HS-5 (cell line): ENCODE measurements around the gene KLRC3.
"Not testable (repeated sequence)": the region's sequence is repeated elsewhere in the genome, so short reads cannot be mapped to it uniquely, and the experiment has no call there.

Experiments
- DNase-seq: peaks from one replicate; pipeline ENCODE4 v3.0.0-alpha.2; 2012; ENCODE audit warnings: low read depth

The KLRC3 gene

DNA sequence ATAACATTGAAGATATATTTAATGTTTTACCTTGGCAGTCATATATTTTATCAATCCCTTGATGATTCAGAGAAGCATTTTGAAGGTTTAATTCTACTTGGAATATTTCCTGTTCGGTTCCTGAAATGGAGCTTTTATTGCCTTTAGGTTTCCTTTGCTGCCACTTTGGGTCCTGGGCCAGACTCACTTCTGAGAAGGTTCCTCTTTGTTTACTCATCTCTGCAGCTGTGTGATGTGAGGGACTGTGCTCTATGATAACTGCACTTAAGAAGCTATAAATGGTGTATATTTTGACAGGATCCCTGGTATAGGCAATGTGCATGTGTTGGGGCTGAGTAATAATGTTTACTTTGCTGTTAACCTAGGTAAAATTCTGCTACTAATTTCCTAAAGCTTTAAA is at the start of gene KLRC3:
KLRC3 (minus strand) TSS at position 262 of the 400 bp plus-strand sequence; CDS start at position 217, 45 bp downstream.
- DNase-seq: peak; percentile 10

DNA sequence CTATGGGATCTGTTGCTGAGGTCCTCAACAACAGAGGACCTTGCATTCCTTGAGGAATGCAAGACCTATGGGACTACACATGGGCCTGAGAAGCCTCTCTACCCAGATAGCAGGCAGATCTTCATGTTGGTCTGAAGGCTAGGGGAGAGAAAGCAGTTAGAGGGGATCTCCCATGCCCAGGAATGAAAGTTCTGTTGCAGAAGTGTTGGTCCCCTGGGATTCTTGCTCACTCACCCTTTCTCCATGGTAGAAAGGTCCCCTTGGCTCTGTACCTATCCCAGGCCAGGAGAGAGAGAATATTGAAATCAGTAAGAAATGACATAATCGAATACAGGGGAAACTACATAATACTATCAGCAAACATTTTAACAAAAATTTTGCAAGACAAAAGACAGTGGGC is 49.3 kb upstream of the KLRC3 start:
- no peak for DNase-seq

DNA sequence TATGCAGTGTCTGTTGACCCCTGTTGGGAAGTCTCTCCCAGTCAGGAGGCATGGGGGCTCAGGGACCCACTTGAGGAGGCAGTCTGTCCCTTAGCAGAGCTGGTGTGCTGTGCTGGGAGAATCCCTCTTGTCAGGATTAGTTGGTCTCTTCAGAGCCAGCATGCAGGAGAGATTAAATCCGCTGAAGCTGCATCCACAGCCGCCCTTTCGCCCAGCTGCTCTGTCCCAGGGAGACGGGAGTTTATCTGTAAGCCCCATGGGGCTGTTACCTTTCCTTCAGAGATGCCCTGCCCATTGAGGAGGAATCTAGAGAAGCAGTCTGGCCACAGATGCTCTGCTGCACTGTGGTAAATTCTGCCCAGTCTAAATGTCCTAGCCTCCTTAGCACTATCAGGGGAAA is 45.9 kb upstream of the KLRC3 start:
- DNase-seq: no peak

GRCh38 chr12:10457760-10458159 is 37.4 kb upstream of the KLRC3 start:
- DNase-seq: no peak

GRCh38 chr12:10456856-10457255 is 36.5 kb upstream of the KLRC3 start:
- no peak for DNase-seq

- no peak for DNase-seq
These were observed 35.4 kb upstream of the KLRC3 start for GRCh38 chr12:10455766-10456165.

DNA sequence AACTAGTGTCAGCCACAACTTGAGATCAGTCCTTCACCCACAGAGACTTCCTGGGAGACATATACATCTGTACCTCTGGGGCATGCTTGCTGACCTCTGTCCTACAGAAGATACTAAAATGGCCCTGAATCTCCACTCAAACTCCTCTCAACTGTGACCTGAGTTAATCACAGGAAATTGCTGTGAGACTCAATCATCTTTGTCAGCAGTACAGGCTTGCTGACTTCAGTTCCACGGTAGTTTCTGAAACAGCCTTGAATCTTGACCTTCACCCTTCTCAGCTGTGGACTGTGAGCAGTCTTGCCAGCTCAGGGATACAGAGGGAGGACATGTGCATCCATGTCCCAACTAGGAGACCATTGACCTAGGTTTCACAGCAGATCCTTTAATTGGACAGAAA is 34.1 kb upstream of the KLRC3 start:
- DNase-seq: no peak

DNA sequence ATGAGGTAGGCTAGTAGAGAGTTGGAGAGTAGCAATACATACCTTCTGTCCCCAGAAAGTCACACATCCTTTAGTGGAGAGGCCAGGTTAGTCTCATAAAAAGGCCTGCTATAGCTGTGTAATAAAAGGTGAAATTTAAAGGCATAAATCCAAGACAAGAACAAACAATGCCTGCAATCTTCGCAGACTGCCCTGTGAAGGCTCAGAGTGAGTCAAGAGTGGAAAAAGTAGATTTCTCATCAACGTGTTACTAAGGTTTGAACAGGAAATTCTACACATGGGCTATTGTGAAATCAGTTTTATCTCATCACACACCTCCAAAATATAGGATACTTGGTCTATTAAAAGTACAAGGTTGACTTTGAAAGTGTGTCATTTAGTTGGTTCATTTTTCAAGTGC is 32.8 kb upstream of the KLRC3 start, which contains the start of gene KLRC1:
KLRC1 (minus strand) TSS at position 222 of the 400 bp plus-strand sequence. CDS start 2,221 bp downstream, outside the sequence.
- DNase-seq: no peak

DNA sequence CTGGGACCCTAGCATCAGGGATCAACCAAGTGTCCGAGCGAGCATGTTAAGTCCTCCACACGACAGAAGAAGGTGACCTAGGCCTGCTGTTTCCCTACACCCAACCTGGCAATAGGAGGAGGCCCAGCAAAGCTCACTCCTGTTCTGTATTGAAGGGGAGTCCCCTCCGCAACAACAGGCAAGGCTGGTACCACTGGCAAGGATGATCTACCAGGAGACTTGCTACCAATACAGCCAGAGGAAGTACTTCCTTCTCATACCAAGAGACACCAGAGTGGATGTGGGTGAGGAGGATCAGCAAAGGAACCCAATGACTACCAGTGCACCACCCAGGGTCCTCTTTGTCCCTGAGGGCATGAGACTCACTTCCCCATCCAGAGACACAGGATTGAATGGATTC is 27.8 kb upstream of the KLRC3 start:
- DNase-seq: no peak

DNA sequence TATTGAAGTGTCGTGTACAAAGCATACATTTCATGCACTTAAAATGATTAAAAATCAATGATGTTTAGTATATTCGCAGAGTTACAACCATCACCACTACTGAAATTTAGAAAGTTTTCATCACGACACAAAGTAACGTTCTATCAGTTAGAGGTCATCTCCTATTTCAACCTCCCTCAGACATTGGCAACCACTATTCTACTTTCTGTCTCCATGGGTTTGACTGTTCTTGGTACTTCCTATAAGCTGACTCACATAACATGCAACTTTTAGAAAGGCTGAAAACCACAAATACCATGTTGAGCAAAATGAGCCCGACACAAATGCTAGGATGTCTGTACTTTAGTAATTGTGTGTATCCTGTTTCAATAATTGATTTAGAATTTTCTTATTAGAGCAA is 25.7 kb upstream of the KLRC3 start:
- DNase-seq: not testable (repeated sequence)

- not testable (repeated sequence) for DNase-seq
These were observed 20.7 kb upstream of the KLRC3 start for GRCh38 chr12:10441144-10441543.

DNA sequence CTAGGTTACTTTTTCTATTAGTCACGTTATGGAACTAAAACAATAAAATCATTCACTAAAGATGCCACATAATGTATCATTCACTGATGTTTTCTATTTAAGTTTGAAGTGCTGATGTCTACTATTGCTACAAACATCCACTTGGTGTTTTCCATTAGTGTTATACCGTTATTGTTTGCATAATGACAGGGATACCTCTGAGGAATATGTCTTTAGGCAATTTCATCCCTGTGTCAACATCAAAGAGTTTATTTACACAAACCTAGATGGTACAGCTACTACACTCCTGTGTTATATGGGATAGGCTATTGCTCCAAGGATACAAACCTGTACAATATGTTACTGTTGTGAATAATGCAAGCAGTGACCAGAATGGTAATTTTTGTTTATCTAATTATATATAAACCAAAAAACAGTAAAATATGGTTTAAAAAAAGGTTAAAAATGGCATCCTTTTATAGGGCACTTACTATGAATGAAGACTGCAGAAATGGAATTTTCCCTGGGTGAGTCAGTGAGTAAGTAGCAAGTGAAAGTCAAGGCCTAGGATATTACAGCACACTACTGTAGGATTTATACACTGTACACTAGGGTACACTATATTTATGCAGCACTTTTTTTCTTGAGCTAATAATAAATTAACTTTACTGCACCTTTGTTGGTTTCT is 19.3 kb upstream of the KLRC3 start:
- peak; percentile 8 for DNase-seq

DNA sequence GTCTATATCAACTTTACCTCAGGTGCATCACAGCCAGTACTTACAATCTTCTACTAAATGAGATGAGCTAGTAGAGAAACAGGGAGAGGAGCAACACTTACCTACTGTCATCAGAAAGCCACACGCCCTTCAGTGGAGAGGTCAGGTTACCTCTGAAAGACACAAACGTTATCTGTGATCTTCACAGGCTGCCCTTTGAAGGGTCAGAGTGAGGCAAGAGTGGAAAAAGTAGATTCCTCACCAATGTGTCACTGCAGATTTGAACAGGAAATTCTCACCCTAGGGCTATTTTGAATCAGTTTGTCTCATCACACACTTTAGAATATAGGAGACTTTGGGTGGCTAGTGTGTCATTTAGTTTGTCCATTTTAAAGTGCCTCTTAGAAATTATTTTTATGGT is 17.2 kb upstream of the KLRC3 start:
- DNase-seq: not testable (repeated sequence)

DNA sequence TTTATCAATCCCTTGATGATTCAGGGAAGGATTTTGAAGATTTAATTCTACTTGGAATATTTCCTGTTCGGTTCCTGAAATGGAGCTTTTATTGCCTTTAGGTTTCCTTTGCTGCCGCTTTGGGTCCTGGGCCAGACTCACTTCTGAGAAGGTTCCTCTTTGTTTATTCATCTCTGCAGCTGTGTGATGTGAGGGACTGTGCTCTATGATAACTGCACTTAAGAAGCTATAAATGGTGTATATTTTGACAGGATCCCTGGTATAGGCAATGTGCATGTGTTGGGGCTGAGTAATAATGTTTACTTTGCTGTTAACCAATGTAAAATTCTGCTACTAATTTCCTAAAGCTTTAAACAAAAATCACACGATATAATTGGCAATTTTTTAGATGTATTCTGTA is 15.4 kb upstream of the KLRC3 start, which contains the start of gene KLRC2:
KLRC2 (minus strand) TSS at position 195 of the 400 bp plus-strand sequence; CDS start at position 171, 24 bp downstream.
- DNase-seq: peak; percentile 32

DNA sequence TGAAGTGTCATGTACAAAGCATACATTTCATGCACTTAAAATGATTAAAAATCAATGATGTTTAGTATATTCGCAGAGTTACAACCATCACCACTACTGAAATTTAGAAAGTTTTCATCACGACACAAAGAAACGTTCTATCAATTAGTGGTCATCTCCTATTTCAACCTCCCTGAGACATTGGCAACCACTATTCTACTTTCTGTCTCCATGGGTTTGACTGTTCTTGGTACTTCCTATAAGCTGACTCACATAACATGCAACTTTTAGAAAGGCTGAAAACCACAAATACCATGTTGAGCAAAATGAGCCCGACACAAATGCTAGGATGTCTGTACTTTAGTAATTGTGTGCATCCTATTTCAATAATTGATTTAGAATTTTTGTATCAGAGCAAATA is 10.2 kb upstream of the KLRC3 start:
- not testable (repeated sequence) for DNase-seq

DNA sequence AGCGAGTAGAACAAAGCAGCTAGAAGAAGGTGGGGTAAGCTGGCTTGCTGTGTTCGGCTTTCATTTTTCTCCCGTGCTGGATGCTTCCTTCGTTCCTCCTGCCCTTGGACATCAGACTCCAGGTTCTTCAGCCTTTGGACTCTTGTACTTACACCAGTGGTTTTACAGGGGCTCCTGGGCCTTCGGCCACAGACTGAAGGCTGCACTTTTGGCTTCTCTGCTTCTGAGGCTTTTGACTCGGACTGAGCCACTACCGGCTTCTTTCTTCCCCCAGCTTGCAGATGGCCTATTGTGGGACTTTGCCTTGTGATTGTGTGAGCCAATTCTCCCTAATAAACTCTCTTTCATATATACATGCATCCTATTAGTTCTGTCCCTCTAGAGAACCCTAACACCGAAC is 5.5 kb upstream of the KLRC3 start:
- DNase-seq: not testable (repeated sequence)

DNA sequence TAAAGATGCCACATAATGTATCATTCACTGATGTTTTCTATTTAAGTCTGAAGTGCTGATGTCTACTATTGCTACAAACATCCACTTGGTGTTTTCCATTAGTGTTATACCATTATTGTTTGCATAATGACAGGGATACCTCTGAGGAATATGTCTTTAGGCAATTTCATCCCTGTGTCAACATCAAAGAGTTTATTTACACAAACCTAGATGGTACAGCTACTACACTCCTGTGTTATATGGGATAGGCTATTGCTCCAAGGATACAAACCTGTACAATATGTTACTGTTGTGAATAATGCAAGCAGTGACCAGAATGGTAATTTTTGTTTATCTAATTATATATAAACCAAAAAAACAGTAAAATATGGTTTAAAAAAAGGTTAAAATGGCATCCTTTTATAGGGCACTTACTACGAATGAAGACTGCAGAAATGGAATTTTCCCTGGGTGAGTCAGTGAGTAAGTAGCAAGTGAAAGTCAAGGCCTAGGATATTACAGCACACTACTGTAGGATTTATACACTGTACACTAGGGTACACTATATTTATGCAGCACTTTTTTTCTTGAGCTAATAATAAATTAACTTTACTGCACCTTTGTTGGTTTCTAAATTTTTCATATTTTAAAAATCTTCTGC is 4.0 kb upstream of the KLRC3 start:
- not testable (repeated sequence) for DNase-seq

DNA sequence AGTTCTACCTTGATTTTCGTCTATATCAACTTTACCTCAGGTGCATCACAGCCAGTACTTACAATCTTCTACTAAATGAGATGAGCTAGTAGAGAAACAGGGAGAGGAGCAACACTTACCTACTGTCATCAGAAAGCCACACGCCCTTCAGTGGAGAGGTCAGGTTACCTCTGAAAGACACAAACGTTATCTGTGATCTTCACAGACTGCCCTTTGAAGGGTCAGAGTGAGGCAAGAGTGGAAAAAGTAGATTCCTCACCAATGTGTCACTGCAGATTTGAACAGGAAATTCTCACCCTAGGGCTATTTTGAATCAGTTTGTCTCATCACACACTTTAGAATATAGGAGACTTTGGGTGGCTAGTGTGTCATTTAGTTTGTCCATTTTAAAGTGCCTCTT is 1.8 kb upstream of the KLRC3 start:
- DNase-seq: not testable (repeated sequence)

DNA sequence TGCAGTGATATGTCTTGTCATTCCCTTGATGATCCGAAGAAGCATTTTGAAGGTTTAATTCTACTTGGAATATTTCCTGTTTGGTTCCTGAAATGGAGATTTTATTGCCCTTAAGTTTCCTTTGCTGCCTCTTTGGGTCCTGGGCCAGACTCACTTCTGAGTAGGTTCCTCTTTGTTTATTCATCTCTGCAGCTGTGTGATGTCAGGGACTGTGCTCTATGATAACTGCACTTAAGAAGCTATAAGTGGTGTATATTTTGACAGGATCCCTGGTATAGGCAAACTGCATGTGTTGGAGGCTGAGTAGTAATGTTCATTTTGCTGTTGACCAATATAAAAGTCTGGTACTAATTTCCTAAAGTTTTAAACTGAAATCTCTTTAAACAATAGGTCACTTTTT is 11.0 kb downstream of the KLRC3 start, which contains the start of gene KLRC4:
KLRC4 (minus strand) TSS at position 366 of the 400 bp plus-strand sequence; CDS start at position 184, 182 bp downstream.
- peak; percentile 15 for DNase-seq

- DNase-seq: no peak
These were observed 11.6 kb downstream of the KLRC3 start for GRCh38 chr12:10408842-10409241.

DNA sequence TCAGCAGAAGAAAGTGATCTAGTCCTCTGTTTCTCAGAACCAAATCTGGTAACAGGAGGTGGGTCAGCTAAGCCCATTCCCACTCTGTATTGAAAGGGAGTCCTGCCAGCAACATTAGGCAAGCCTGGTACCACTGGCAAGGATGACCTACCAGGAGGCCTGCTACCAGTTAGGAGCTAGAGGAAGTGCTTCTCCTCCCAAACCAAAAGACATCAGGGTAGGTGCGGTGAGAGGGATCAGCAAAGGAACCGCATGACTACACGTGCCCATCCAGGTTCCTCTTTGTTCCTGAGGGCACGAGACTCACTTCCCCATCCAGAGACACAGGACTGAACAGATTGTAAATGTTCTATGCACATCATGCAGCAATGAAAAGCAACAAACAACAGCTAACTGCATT is 13.7 kb downstream of the KLRC3 start:
- no peak for DNase-seq

- DNase-seq: no peak
These were observed 15.1 kb downstream of the KLRC3 start for GRCh38 chr12:10405294-10405693.

DNA sequence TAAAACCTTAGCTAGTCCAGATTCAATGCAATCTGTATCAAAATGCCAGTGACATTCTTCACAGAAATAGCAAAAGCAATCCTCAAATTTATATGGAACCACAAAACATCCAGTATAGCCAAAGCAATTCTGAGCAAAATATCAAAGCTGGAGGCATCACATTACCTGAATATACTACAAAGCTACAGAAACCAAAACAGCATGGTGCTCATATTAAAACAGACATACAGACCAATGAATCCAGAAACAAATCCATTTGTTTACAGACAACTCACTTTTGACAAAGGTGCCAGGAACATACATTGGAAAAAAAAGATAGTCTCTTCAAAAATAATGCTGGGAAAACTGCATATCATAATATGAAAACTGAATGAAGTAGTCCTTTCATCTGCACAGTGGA is 15.6 kb downstream of the KLRC3 start:
- no peak for DNase-seq
